Measurements from ENCODE around the gene C19orf25. TPM values are rescaled to one million over a fixed set of nuclear protein-coding genes. Genes with fewer than 3 reads are reported as not detected.
A peak's percentile ranks its signal among the peaks of the same experiment; 100 is the strongest.
"Not testable (repeated sequence)": the region's sequence is repeated elsewhere in the genome, so short reads cannot be mapped to it uniquely, and the experiment has no call there.

C19orf25 gene
- total RNA-seq, 2 donors from 2014 or later, result 54.0 to 93.0 TPM

DNA sequence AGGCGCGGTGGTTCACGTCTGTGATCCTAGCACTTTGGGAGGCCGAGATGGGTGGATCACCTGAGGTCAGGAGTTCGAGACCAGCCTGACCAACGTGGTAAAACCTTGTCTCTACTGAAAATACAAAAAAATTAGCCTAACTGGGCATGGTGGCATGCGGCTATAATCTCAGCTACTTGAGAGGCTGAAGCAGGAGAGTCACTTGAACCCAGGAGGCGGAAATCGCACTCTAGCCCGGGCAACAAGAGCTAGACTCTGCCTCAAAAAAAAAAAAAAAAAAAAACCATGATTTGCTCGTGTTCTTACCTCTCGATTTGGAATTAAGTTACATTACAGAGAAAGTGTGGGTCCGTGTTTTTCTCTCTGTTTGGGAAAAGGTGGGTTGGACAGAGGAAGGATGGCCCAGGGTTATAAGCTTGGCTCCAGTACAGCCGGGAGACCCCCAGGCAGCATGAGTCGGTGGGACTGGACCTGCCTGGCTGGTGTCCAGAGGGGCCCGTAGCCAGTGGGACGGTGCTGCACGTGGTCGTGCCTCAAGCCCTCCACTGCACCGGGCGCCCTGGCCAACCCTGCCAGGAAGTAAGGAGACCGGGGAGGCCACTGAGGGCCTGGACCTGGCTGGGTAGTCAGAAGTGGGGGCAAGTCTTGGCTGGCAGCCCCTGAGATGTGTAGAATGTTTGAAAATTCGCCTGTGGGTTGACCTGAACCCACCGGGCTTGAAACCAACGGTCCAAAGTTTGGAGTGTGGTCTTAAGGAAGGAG lies 37.2 kb downstream of the C19orf25 start:
- no peaks in the 10 kb centered on the region for H3K9me3 ChIP-seq
- no peak overlapping the region for H3K4me3 ChIP-seq
- H3K36me3 ChIP-seq, result peaks cover 4 to 13% of the 10 kb centered on the region in 2 donors
- H3K27me3 ChIP-seq (replicated peaks; ENCODE audit: insufficient read depth), result peaks cover 11% of the 10 kb centered on the region
- no peak for DNase-seq (ENCODE audit: low spot score)
- 80% methylated on average over 25 of the region's 25 CpGs for WGBS
- H3K4me1 ChIP-seq (replicated peaks), result peaks cover 19% of the 10 kb centered on the region
- intact Hi-C loops (cut with DNase I), result no loop called here
- TF ChIP-seq POLR2AphosphoS5 (IDR thresholded peaks at IDR 0.05) (no peak), POLR2A (IDR thresholded peaks at IDR 0.05) (no peak)
- H3K27ac ChIP-seq, result no peak overlapping the region

DNA sequence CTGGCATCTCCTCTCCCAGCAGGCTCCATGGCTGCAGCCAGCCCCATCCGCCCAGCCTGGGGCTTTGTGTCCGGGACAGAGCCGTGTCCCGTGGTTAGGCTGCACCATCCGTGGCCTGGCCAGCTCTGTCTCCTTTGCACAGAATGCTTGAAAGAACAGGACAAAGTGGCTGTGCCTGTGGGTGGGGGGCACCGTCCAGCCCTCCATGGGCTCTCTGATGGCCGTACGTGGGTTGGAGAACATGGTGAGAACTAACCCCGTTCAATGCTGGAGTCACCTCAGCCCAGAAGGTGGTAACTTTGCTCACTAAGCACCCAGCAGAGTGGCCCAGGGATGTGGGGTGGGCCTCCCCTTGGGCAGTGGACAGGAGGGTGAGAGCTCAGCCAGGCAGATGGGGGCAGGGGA lies 38.0 kb downstream of the C19orf25 start:
- no peaks in the 10 kb centered on the region for H3K9me3 ChIP-seq
- H3K4me3 ChIP-seq, result no peak overlapping the region
- H3K36me3 ChIP-seq, result peaks cover 4 to 13% of the 10 kb centered on the region in 2 donors
- intact Hi-C loops (cut with DNase I), result no loop called here
- H3K27me3 ChIP-seq (replicated peaks; ENCODE audit: insufficient read depth), result peaks cover 3% of the 10 kb centered on the region
- no peak overlapping the region for H3K27ac ChIP-seq
- H3K4me1 ChIP-seq (replicated peaks), result peaks cover 19% of the 10 kb centered on the region
- 93% methylated on average over 9 of the region's 9 CpGs for WGBS
- DNase-seq (ENCODE audit: low spot score), result no peak
- TF ChIP-seq POLR2AphosphoS5 (IDR thresholded peaks at IDR 0.05), result no peak
- no peak for TF ChIP-seq POLR2A (IDR thresholded peaks at IDR 0.05)
- TF ChIP-seq, protein P1, sequence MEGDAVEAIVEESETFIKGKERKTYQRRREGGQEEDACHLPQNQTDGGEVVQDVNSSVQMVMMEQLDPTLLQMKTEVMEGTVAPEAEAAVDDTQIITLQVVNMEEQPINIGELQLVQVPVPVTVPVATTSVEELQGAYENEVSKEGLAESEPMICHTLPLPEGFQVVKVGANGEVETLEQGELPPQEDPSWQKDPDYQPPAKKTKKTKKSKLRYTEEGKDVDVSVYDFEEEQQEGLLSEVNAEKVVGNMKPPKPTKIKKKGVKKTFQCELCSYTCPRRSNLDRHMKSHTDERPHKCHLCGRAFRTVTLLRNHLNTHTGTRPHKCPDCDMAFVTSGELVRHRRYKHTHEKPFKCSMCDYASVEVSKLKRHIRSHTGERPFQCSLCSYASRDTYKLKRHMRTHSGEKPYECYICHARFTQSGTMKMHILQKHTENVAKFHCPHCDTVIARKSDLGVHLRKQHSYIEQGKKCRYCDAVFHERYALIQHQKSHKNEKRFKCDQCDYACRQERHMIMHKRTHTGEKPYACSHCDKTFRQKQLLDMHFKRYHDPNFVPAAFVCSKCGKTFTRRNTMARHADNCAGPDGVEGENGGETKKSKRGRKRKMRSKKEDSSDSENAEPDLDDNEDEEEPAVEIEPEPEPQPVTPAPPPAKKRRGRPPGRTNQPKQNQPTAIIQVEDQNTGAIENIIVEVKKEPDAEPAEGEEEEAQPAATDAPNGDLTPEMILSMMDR (IDR thresholded peaks at IDR 0.05), result no peak

DNA sequence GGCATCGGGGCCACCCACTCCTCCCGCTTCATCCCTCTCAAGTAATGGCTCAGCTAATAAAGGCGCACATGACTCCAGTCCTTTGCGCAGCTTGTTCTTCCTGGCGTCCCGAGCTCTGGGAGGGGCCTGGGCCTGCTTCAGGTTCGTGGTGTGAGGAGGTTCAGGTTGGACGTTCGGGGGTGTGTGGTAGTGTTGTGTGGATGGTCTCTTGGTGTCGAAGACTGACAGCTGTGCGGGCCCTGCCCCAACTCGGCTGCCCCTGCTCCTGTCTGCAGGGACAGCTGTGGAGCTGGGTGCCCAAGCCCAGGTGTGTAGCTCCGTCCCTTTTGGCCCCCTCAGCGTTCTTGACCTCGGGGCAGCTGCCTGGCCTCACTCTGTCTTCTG lies 38.6 kb downstream of the C19orf25 start:
- Histone ChIP-seq H3K27ac (no peak overlapping the region), H3K4me1 (replicated peaks) (peaks cover 16% of the 10 kb centered on the region), H3K36me3 (peaks cover 4 to 13% of the 10 kb centered on the region in 2 donors), H3K4me3 (no peak overlapping the region), H3K9me3 (no peaks in the 10 kb centered on the region), H3K27me3 (replicated peaks; ENCODE audit: insufficient read depth) (no peaks in the 10 kb centered on the region)
- DNase-seq (ENCODE audit: low spot score), result no peak
- WGBS, result 78% methylated on average over 15 of the region's 15 CpGs
- intact Hi-C loops (cut with DNase I), result no loop called here
- no peak for TF ChIP-seq POLR2AphosphoS5 (IDR thresholded peaks at IDR 0.05)
- TF ChIP-seq POLR2A (IDR thresholded peaks at IDR 0.05), result no peak
- TF ChIP-seq, protein P1 (IDR thresholded peaks at IDR 0.05), result no peak

DNA sequence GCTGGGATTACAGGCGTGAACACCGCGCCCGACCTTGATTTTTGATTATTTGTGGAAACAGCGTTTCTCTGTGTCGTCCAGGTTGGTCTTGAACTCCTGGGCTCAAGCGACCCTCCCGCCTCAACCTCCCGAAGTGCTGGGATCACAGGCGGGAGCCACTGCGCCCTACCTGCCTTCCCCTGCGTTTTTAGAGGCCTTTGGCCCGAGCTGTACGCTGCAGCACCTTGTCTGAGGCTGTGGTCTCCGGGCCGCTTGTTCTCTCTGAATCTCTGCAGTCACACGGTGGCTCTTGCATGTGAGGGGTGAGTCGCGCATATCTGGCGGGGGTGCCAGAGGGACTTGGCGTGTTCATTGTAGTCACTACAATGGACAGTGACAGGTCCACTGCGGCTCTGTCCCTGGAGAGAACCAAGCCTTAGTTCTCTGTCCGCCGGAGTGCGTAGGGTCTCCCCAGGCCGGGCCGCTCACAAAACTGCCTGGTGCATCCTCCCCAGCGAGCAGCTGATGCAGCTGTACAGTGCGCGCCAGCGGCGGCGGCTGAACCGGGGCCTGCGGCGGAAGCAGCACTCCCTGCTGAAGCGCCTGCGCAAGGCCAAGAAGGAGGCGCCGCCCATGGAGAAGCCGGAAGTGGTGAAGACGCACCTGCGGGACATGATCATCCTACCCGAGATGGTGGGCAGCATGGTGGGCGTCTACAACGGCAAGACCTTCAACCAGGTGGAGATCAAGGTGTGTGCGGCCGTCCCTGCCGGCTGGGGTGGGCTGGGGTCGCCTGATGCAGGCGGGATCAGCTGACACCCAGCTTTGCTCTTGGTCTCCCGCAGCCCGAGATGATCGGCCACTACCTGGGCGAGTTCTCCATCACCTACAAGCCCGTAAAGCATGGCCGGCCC lies 39.2 kb downstream of the C19orf25 start:
- peak overlapping the region; percentile 71 to 88 for H3K4me3 ChIP-seq
- H3K27ac ChIP-seq, result peak overlapping the region in 1 of 2 donors; percentile 81
- DNase-seq (ENCODE audit: low spot score); H3K27me3 ChIP-seq (replicated peaks; ENCODE audit: insufficient read depth); H3K9me3 ChIP-seq: not testable (repeated sequence)
- 75% methylated on average over 57 of the region's 57 CpGs for WGBS
- intact Hi-C loops (cut with DNase I), result loop anchor here (5.0 kb wide), 1 partner anchor 162 kb away; the partner anchor contains the start of gene FAM174C
- H3K4me1 ChIP-seq (replicated peaks), result peaks cover 14% of the 10 kb centered on the region
- H3K36me3 ChIP-seq, result peaks cover 4 to 13% of the 10 kb centered on the region in 2 donors

DNA sequence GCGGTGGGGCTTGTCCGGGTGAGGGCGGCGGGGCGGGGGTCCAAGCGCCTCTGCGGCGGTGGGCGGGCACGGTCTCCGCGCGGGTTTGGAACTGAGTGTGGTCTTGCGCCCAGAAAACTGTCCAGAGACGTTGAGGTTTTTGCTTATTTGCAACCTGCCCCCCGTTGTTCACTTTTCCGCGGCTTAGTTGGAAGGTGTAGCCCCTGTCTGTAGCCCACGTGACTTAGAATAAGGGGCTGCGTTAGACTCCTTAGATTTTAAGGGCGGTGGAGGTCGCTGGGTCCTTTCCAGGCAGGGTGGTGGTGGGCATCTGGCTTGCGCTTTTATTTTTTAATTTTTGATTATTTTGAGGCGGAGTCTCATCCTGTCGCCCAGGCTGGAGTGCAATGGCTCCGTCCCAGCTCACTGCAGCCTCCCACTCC lies 40.1 kb downstream of the C19orf25 start:
- H3K4me1 ChIP-seq (replicated peaks), result peaks cover 14% of the 10 kb centered on the region
- H3K27ac ChIP-seq, result peak overlapping the region; percentile 73 to 81
- intact Hi-C loops (cut with DNase I), result loop anchor here (5.0 kb wide), 1 partner anchor 162 kb away; the partner anchor contains the start of gene FAM174C
- peak overlapping the region; percentile 71 to 88 for H3K4me3 ChIP-seq
- TF ChIP-seq POLR2AphosphoS5 (IDR thresholded peaks at IDR 0.05) (no peak), POLR2A (IDR thresholded peaks at IDR 0.05) (no peak)
- TF ChIP-seq, protein P1 (IDR thresholded peaks at IDR 0.05), result no peak
- H3K36me3 ChIP-seq, result peaks cover 4 to 21% of the 10 kb centered on the region in 2 donors
- H3K9me3 ChIP-seq, result no peaks in the 10 kb centered on the region
- WGBS, result under 1% methylated on average over 22 of the region's 26 CpGs
- no peak for DNase-seq (ENCODE audit: low spot score)
- no peaks in the 10 kb centered on the region for H3K27me3 ChIP-seq (replicated peaks; ENCODE audit: insufficient read depth)

Data from prostate gland (tissue), 2 donors.